Measurements from ENCODE around the gene COQ4.

The COQ4 gene

DNA sequence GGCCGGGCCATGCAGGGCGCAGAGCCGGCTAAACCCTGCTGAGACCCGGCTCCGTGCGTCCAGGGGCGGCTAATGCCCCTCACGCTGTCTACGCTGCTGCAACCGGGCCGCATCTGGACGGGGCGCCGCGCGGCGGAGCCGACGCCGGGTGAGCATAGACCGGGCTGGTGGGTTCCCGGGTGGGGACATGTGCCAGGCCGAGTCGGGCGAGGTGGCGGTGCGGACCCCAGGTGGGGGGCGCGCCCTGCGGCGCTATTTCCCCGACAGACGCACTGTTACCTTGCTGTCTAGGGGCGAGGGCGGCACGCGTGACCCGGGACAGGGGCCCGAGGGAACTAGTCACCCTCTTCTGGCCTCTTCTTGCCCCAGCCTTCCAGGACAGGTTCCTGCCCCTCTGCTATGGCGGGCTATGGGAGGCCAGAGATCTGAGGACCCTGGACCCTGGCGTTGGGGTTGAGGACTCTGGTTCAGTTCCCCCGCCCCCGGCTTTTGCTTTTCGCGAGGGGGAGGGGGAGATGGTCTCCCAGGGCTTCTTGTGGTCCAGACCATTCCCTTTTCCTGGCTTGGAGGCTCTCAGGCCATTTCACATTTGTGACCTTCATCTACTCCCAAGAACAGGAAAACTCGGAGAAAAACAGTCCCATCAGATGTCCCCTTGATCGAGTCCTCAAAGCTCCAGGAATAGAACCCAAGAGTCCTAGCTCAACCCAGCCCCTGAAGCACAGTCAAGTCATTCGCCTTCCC is 18.2 kb downstream of the COQ4 start:
- no peak for DNase-seq (ENCODE audit: low read depth)

- peak; percentile 46 for DNase-seq (ENCODE audit: low read depth)
Measured at GRCh38 chr9:128341435-128341849, 18.8 kb downstream of the COQ4 start.

DNA sequence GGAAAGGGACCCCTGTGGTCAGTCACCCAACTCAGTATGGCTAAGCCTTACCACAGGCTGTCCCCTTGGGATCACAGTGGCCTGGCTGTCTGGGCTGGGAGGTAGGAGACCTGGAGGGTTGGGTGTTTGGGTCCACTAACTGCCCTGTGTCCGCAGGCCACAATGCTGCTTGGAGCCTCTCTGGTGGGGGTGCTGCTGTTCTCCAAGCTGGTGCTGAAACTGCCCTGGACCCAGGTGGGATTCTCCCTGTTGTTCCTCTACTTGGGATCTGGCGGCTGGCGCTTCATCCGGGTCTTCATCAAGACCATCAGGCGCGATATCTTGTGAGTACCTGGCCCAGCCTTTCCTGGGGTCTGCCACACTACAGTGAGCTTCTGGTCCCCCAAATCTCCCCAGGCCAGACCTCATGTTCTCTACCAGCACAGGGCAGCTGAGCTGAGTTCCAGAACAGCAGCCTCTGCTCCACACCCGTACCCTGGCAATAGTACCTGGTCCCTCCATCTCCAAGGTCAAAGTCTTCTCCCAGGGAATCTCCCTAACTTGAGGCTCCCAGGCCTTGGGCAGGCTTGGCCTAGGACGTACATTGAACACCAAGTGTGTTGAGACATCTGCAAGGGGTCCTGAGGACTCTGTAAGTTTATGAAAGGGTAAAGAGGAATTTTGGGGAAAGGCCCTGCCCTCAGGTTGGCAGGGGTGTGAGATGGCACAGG is 20.5 kb downstream of the COQ4 start:
- DNase-seq (ENCODE audit: low read depth): no peak

DNA sequence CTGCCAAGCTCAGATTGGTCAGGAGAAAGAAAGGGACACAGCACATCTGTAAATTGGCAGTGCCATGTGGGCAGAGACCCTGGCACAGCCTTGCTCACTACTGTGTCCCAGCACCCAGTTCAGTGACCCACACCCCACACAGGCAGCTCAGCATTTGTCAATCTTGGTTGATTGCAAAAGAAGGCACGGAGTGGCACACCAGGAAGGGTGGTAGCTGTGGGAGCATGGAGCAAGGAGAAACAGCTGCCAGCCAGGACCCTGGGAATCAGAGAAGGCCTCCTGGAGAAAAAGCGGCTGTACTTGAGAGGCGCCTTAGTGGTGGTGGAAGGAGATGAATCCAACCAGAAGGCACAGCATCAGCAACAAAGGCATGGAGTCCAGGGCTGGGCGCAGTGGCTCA is 21.2 kb downstream of the COQ4 start:
- no peak for DNase-seq (ENCODE audit: low read depth)

DNA sequence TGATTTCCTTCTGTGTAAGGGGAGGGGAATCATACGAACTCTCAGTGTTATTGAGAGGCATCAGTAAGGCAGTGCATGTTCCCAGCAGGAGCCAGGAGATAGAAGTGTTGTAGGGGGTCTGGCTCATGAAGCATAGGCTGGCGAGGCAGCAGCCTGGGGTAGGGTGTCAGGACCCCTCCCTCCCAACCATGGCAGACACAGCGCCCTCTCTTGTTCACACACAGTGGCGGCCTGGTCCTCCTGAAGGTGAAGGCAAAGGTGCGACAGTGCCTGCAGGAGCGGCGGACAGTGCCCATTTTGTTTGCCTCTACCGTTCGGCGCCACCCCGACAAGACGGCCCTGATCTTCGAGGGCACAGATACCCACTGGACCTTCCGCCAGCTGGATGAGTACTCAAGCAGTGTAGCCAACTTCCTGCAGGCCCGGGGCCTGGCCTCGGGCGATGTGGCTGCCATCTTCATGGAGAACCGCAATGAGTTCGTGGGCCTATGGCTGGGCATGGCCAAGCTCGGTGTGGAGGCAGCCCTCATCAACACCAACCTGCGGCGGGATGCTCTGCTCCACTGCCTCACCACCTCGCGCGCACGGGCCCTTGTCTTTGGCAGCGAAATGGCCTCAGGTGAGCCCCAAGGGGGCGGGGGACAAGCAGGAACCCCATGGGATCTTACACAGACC is 22.4 kb downstream of the COQ4 start:
- no peak for DNase-seq (ENCODE audit: low read depth)

DNA sequence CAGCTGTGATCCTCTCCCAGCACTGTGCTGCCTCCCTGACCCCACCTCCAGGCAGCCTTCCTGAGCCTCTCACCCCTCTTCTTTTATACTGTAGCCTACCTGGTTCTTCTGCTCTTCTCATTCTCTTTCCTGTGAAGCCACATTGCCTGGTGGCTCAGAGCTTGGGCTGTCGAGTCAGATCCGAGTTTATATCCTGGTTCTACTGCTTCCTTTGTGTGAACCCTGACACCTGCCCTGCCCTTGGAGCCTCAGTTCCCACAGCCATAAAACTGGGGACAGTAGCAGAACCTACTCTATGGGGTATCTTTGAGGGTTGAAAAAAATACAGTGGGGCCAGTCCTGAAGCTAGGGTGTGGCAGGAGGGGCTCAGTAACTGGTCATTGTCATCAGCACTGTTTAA is 26.5 kb downstream of the COQ4 start:
- no peak for DNase-seq (ENCODE audit: low read depth)

DNA sequence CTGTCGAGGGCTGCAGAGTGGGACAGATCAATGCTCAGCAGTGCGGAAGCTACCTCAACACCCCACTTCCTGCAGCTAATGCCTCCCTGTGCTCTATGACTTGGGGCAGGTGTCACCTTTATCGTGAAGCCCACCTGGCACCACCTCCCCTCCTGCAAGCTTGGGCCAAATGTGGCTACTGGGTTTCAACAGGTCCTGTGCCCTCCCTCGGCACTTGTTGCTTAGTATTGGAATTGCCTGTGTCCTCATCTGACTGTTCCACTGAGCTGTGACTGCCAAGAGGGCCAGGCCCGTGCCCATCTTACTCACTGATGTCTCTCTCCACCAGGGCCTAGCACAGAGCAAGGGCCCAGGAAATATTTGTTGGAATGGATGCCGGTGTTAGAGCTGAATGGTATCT is 27.1 kb downstream of the COQ4 start:
- no peak for DNase-seq (ENCODE audit: low read depth)

DNA sequence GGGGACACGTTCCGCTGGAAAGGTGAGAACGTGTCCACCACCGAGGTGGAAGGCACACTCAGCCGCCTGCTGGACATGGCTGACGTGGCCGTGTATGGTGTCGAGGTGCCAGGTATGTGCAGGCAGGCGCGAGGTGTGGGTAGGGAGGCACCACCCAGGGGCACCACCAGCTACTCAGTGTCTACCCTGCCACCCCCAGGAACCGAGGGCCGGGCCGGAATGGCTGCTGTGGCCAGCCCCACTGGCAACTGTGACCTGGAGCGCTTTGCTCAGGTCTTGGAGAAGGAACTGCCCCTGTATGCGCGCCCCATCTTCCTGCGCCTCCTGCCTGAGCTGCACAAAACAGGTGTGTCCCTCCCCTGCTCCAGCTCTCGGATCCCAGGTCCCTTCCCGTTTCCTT is 32.8 kb downstream of the COQ4 start:
- DNase-seq (ENCODE audit: low read depth): no peak

DNA sequence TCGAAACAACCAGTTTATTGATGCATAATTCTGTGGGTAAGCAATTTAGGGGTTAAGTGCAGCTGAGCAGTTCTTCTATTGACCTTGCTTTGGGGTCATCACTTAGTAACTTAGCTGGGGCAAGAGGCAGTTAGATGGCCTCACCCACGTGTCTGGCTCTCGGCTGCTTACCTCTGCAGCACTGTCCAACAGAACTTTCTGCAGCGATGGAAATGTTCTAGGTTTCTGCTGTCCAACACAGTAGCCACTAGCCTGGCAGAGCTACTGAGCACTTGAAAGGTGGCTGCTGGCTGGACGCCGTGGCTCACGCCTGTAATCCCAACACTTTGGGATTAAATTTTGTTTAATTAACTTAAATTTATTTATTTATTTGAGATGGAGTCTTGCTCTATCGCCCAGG is 35.5 kb downstream of the COQ4 start:
- no peak for DNase-seq (ENCODE audit: low read depth)

DNA sequence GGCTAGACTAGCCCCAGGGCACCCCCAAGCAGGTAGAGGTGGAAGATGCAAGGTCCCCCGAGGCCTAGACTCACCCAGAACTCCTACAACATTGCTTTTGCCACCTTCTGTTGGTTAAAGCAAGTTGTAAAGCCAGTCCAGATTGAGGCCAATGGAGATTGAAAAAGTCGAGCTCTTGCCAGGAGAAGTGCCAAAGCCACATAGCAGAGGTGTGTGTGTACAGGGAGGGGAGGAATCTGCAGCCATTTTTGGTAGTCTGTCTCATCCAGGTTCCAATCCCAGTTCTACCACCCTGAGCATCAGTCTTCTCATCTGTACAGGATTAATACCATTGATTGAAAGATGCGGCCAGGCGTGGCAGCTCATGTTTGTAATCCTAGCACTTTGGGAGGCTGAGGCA is 36.2 kb downstream of the COQ4 start:
- DNase-seq (ENCODE audit: low read depth): no peak

- DNase-seq (ENCODE audit: low read depth): no peak
Measured at GRCh38 chr9:128360826-128361225, 38.2 kb downstream of the COQ4 start.

GRCh38 chr9:128361296-128361985 is 38.8 kb downstream of the COQ4 start:
- no peak for DNase-seq (ENCODE audit: low read depth)

- DNase-seq (ENCODE audit: low read depth): peak; percentile 40
Measured at GRCh38 chr9:128361986-128362646, 39.5 kb downstream of the COQ4 start.

DNA sequence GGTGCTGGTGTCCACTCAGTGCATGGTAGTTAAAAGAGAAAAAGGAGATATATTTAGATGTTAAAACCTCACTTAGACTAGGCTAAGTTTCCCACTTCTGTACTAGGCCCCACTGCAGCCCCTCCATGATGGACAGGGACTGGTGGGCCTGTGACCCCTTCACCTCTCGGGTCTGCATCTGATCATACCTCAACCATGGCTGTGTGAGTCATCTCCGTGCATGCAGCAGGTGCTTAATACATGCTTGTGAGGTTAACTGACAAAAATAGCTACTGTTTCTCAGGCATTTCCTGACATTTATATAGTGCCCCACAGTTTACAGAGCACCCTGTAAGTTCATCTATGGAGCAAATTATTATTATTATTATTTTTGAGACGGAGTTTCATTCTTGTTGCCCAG is 40.1 kb downstream of the COQ4 start:
- no peak for DNase-seq (ENCODE audit: low read depth)

DNA sequence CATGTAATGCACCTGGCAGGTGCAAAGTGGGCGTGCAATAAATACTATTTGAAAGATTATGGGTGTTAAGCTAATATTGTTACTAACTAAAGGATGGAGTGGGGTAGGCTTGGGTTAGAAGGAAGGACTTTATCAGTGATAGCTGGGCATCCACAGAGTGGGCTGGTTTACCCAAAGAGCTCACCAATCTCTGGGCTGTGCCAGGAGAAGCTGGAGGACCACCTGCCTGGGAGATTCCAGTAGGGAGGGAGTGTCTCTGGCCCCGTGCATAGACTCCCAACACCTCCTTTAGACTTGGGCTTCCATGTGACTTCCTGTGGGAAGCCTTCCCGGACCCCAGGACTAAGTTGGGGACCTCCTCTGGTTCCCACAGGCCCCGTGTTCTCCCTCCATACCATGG is 42.9 kb downstream of the COQ4 start:
- no peak for DNase-seq (ENCODE audit: low read depth)

- DNase-seq (ENCODE audit: low read depth): no peak
Measured at GRCh38 chr9:128369024-128369706, 46.5 kb downstream of the COQ4 start.

DNA sequence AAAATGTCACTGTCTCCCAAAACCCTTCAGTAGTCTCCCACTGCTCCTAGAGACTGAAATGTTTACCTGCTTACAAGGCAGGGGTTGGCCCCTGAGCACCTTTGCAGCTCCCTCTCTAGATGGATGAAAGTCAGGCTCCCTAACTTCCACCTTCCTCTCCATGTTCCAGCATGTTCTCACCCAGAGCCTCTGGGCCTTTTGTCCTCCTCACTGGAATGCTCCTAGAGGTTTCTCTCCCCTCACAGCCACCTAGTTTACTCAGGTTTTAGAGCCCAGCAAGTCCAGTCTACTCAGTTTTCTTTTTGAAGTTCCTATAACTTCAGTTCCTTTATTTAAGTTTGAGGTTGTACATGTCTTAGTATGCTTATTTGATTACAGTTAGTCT is 47.7 kb downstream of the COQ4 start:
- no peak for DNase-seq (ENCODE audit: low read depth)

- DNase-seq (ENCODE audit: low read depth): peak; percentile 95
Measured at GRCh38 chr9:128370752-128371629, 48.4 kb downstream of the COQ4 start, which contains the start of gene URM1. Gene URM1, plus strand, starts transcription at chr9:128371374. Its CDS starts 7 bp downstream, at chr9:128371381.

DNA sequence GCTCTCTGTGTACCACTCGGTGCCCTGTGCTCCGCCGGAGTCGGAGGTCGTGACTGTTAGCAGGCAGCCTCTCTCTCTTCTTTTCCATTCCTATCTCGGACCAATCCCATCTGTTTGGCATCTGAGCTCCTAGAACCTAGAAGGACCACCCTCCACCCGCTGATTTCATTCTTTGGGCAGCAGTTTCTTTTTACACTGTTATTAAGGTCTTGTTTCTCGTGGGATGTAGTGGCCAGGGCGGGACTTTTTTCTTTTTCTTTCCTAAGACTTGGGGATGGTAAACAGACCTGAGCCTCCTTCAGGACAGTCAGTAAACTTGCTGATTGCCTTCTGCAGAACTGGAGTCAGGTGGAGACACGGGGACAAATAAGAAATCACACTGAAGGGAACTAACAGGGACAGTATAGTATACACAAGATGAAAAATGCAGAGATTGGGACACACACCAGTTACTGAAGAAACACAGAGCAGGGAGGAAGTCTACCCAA is 49.0 kb downstream of the COQ4 start:
- no peak for DNase-seq (ENCODE audit: low read depth)

- DNase-seq (ENCODE audit: low read depth): no peak
Measured at GRCh38 chr9:128372188-128372641, 49.6 kb downstream of the COQ4 start.
